HCT116 (cell line): Measurements from ENCODE around the gene SMARCE1. TPM values are rescaled to one million over a fixed set of nuclear protein-coding genes. Genes with fewer than 3 reads are reported as not detected.

Source experiments
- ATAC-seq: fragments of 200-7000 bp; cut with Tn5 transposase; 2 replicates; pipeline ENCODE4 v1.9.1; 2020; ENCODE audit warnings: mild to moderate bottlenecking, moderate library complexity
- BruUV-seq: library from RNA; stranded (reverse); fragments of 400-500 nt; replicated peaks from 2 replicates; lab custom pipeline; 2021; lab: Mats Ljungman, UMichigan
- CTCF ChIA-PET: fragments of 300-600 bp; sonication (Branson Sonifier 250); formaldehyde crosslinking; loops from one replicate; lab custom pipeline; 2021; ENCODE audit warnings: antibody characterized with exemption; lab: Charles Lee
- POLR2A ChIA-PET: fragments of 300-600, 350-600 bp; sonication (Branson Sonifier 250); formaldehyde crosslinking; loops from one replicate; lab custom pipeline; 2021; ENCODE audit warnings: antibody characterized with exemption; lab: Charles Lee
- RAD21 ChIA-PET, 2 experiments: fragments of 300-600 bp; sonication (Branson Sonifier 250); formaldehyde crosslinking; loops; one replicate each; lab custom pipeline; 2023; ENCODE audit warnings: low total read pairs in 2 of 2; ENCODE audit not compliant: uncharacterized antibody in 2 of 2, unreplicated experiment in 2 of 2, low non-redundant PET in 1 of 2; lab: Charles Lee
- DNase-seq: peaks from one replicate; pipeline ENCODE4 v3.0.0-alpha.2; 2010; ENCODE audit warnings: low read depth, low spot score
- H2AFZ ChIP-seq: fragments of 200-600 bp; shearing (Covaris generic), sonication (generic); 2 replicates; pipeline ENCODE4 v1.6.1; 2017; ENCODE audit warnings: low read depth, mixed run types, mixed read lengths, antibody characterized with exemption, low read length; ENCODE audit not compliant: poor library complexity, severe bottlenecking
- H3K27ac ChIP-seq: 2 replicates; pipeline ENCODE4 v1.5.1; 2012; ENCODE audit warnings: low read depth, low read length
- H3K27me3 ChIP-seq: fragments of 200-600 bp; sonication (generic); 2 replicates; pipeline ENCODE4 v1.6.1; 2016; ENCODE audit warnings: mixed run types, low read length, mixed read lengths; ENCODE audit not compliant: insufficient read depth
- H3K36me3 ChIP-seq, 2 experiments: fragments of 200-500 bp in 1 of 2; fragments of 200-600 bp in 1 of 2; sonication (Bioruptor generic) in 1 of 2; sonication (generic) in 1 of 2; 2 replicates each; pipeline versions ENCODE4 v1.5.1 to v1.6.1; 2014 to 2016; ENCODE audit warnings: low read length in 2 of 2, inconsistent platforms in 1 of 2, mixed read lengths in 1 of 2, mixed run types in 1 of 2; ENCODE audit not compliant: insufficient read depth in 2 of 2, control insufficient read depth in 1 of 2
- H3K4me1 ChIP-seq, 2 experiments: fragments of 200-600 bp in 1 of 2; sonication (generic) in 1 of 2; 2 replicates each; pipeline versions ENCODE4 v1.5.1 to v1.6.1; 2012 to 2017; ENCODE audit warnings: low read length in 2 of 2, inconsistent platforms in 1 of 2, mild to moderate bottlenecking in 1 of 2, mixed read lengths in 1 of 2, mixed run types in 1 of 2, moderate library complexity in 1 of 2; ENCODE audit not compliant: insufficient read depth in 2 of 2, control insufficient read depth in 1 of 2
- H3K4me2 ChIP-seq: fragments of 200-600 bp; sonication (generic); 2 replicates; pipeline ENCODE4 v1.6.1; 2017; ENCODE audit warnings: mixed run types, low read length, mixed read lengths
- H3K4me3 ChIP-seq, 2 experiments: fragments of 200-600 bp in 1 of 2; sonication (generic) in 1 of 2; replicated peaks in 1 of 2; 2 replicates each; pipeline ENCODE4 v1.5.1; 2011 to 2016; ENCODE audit warnings: low read length in 2 of 2, control low read depth in 1 of 2, low read depth in 1 of 2, mild to moderate bottlenecking in 1 of 2, mixed read lengths in 1 of 2, mixed run types in 1 of 2
- H3K79me2 ChIP-seq: fragments of 200-600 bp; sonication (generic); 2 replicates; pipeline ENCODE4 v1.6.1; 2017; ENCODE audit warnings: mild to moderate bottlenecking, mixed run types, low read length, moderate library complexity, mixed read lengths; ENCODE audit not compliant: insufficient read depth
- H3K9ac ChIP-seq: fragments of 200-600 bp; sonication (generic); 2 replicates; pipeline ENCODE4 v1.6.1; 2016; ENCODE audit warnings: low read length, mixed read lengths
- H3K9me2 ChIP-seq: fragments of 200-600 bp; sonication (generic), shearing (Covaris generic); 2 replicates; pipeline ENCODE4 v1.6.1; 2017; ENCODE audit warnings: mixed run types, mild to moderate bottlenecking, moderate library complexity; ENCODE audit not compliant: insufficient read depth
- H3K9me3 ChIP-seq, 2 experiments: fragments of 200-500 bp in 1 of 2; fragments of 200-600 bp in 1 of 2; sonication (Bioruptor generic) in 1 of 2; sonication (generic) in 1 of 2; 2 replicates each; pipeline ENCODE4 v1.6.1; 2014 to 2017; ENCODE audit warnings: low read length in 2 of 2, mixed read lengths in 2 of 2, inconsistent platforms in 1 of 2, low read depth in 1 of 2, mild to moderate bottlenecking in 1 of 2, mixed run types in 1 of 2, moderate library complexity in 1 of 2; ENCODE audit not compliant: control insufficient read depth in 1 of 2, insufficient read depth in 1 of 2
- H4K20me1 ChIP-seq: fragments of 200-600 bp; sonication (generic), shearing (Covaris generic); 2 replicates; pipeline ENCODE4 v1.6.1; 2017; ENCODE audit warnings: mixed run types, mild to moderate bottlenecking, moderate library complexity; ENCODE audit not compliant: insufficient read depth
- CBX3 ChIP-seq: IDR thresholded peaks from 2 replicates; pipeline ENCODE4 v1.6.1; 2012; ENCODE audit warnings: low read depth
- EGR1 ChIP-seq: IDR thresholded peaks from 2 replicates; pipeline ENCODE4 v1.6.1; 2012; ENCODE audit warnings: low read depth
- ELF1 ChIP-seq: IDR thresholded peaks from 2 replicates; pipeline ENCODE4 v1.6.1; 2012; ENCODE audit warnings: low read depth, borderline replicate concordance
- EZH2phosphoT487 ChIP-seq: fragments of 200-600 bp; IDR thresholded peaks from 2 replicates; pipeline ENCODE4 v1.6.1; 2018; ENCODE audit warnings: antibody characterized with exemption, borderline replicate concordance
- FOSL1 ChIP-seq: IDR thresholded peaks from 2 replicates; pipeline ENCODE4 v1.6.1; 2012; ENCODE audit warnings: low read depth
- JUND ChIP-seq: IDR thresholded peaks from 2 replicates; pipeline ENCODE4 v1.6.1; 2012
- POLR2A ChIP-seq: IDR thresholded peaks from 2 replicates; pipeline ENCODE4 v1.7.0; 2011; ENCODE audit warnings: borderline replicate concordance; ENCODE audit not compliant: insufficient read depth, insufficient read length; ENCODE audit errors: extremely low read depth
- POLR2AphosphoS5 ChIP-seq: IDR thresholded peaks from 2 replicates; pipeline ENCODE4 v1.6.1; 2011; ENCODE audit warnings: mild to moderate bottlenecking, low read depth, low read length, moderate library complexity
- RAD21 ChIP-seq: IDR thresholded peaks from 2 replicates; pipeline ENCODE4 v1.6.1; 2012; ENCODE audit warnings: low read depth, mild to moderate bottlenecking
- SIN3A ChIP-seq: IDR thresholded peaks from 2 replicates; pipeline ENCODE4 v1.6.1; 2012; ENCODE audit warnings: low read depth
- SP1 ChIP-seq: IDR thresholded peaks from 2 replicates; pipeline ENCODE4 v1.6.1; 2012; ENCODE audit warnings: low read depth
- SRF ChIP-seq: IDR thresholded peaks from 2 replicates; pipeline ENCODE4 v1.6.1; 2012; ENCODE audit warnings: low read depth
- YY1 ChIP-seq: IDR thresholded peaks from 2 replicates; pipeline ENCODE4 v1.6.1; 2011; ENCODE audit warnings: low read length, low read depth, moderate library complexity, mild to moderate bottlenecking; ENCODE audit not compliant: insufficient replicate concordance; ENCODE audit errors: extremely low read depth
- intact Hi-C: fragments of 100-400 bp; cut with micrococcal nuclease; formaldehyde crosslinking; loops from 2 replicates; pipeline ENCODE4 v1.10.0; 2022
- total RNA-seq: library from RNA; stranded (reverse); gene quantifications from one replicate; pipeline ENCODE4 v1.2.1, GENCODE V29; 2021; ENCODE audit not compliant: unreplicated experiment
- TF ChIP-seq, protein P1 (sequence below), 3 experiments: fragments of 200-600 bp in 1 of 3; sonication (generic) in 1 of 3; IDR thresholded peaks in 2 of 3; conservative IDR thresholded peaks in 1 of 3; 2 replicates each; pipeline ENCODE4 v1.5.1; 2012 to 2017; ENCODE audit warnings: low read depth in 2 of 3, low read length in 2 of 3, antibody characterized with exemption in 1 of 3, borderline replicate concordance in 1 of 3, control low read depth in 1 of 3, mild to moderate bottlenecking in 1 of 3, mixed read lengths in 1 of 3, mixed run types in 1 of 3, moderate library complexity in 1 of 3; ENCODE audit not compliant: insufficient read depth in 1 of 3

Gene SMARCE1
- total RNA-seq, 1 experiment from 2014 or later: 136 TPM

DNA sequence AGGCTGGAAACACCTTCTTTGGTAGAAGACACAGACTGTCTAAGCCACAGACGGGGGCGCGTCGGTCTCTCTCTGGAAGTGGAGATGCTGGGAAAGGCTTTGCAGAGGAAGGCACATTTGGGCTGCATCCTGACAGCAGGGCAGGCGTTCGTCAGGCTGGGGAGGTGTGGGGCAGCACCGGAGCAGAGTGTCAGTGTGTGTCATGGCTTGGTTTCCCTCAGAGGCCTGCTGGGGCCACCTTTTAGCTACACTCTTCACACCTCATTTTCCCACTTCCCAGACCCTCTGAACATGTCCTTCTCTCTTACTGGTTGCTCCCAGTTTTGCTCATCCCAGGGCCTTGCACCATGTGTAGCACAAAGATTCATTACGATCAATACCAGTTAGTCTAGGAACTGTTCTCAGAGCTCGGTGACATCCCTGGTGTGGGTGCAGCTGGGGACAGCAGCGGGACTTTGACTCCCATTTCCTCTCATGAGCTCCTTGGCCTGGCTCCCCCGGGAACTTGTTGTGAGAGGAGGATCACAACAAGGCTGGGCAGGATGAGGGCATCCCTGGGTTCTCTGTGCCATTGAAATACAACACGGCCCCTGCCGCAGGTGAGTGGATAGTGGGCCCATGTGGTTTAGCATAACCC, 33.1 kb downstream of the SMARCE1 start:
- RAD21 ChIA-PET: interaction anchor here in 1 of 2 experiments (1.4 kb wide), 1 partner anchor 241 kb away, joined by 5 read pairs; no protein-coding TSS in a partner anchor
- peaks cover 0 to 10% of the 10 kb centered on the region in 2 experiments; a peak in 1 of 4 replicates for H3K4me1 ChIP-seq
- POLR2A ChIA-PET: interaction anchor here (1.4 kb wide), 1 partner anchor 178 kb away, joined by 5 read pairs; no protein-coding TSS in a partner anchor
- no peaks in the 10 kb centered on the region for H3K36me3 ChIP-seq
- CTCF ChIA-PET: interaction anchor here (0.7 to 2.9 kb wide), 17 partner anchors 14 to 1051 kb away, joined by 3 to 23 read pairs (median 5); no protein-coding TSS in a partner anchor
- no peak overlapping the region for H3K4me3 ChIP-seq
- no peak overlapping the region for H3K9ac ChIP-seq
- TF ChIP-seq SIN3A (no peak), POLR2A (no peak), EGR1 (no peak), YY1 (no peak), POLR2AphosphoS5 (no peak), ELF1 (no peak)
- no peaks in the 10 kb centered on the region for H3K9me3 ChIP-seq
- DNase-seq: no peak
- no peaks in the 10 kb centered on the region for H3K79me2 ChIP-seq
- H3K4me2 ChIP-seq: no peak overlapping the region
- H2AFZ ChIP-seq: no peak overlapping the region
- no peak overlapping the region for H3K27ac ChIP-seq
- no peaks in the 10 kb centered on the region for H3K9me2 ChIP-seq
- ATAC-seq: no peak
- BruUV-seq: no TSS peak
- H4K20me1 ChIP-seq: no peaks in the 10 kb centered on the region
- intact Hi-C loops: loop anchor here (1.0 to 10.0 kb wide), 4 partner anchors 177 to 930 kb away; no protein-coding TSS in a partner anchor
- no peaks in the 10 kb centered on the region for H3K27me3 ChIP-seq

DNA sequence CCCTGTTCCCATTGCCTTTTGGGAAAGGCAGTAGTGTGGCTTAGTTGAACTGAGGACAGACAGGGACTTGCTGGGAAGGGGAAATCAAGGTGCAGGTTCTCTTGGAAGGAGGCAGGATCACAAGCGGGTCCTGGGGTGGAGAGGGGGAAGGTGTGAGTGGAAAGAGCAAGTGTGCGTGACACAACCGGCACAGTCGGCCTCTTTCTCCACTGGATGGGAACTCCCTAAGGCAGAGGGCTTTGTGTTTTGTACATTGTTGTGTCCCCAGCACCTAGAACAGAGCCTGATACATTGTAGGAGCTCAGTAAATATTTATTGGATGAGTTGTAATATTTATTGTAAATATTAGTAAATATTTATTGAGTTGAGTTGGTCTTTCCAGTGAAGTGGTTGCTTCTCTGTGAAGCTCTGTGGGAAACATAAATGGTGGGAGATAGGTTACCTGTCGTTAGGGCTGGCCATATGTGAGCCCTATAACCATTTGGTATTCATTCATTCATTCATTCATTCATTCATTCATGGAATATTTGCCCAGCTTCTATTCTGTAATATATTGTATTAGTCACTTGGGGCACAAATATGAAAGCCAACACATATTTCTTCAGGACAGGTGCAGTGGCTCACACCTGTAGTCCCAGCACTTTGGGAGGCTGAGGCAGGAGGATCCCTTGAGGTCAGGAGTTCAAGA, 34.0 kb downstream of the SMARCE1 start:
- H3K27me3 ChIP-seq: no peaks in the 10 kb centered on the region
- RAD21 ChIA-PET: no interaction called here
- TF ChIP-seq FOSL1: no peak
- no peak for TF ChIP-seq EZH2phosphoT487
- no peak for TF ChIP-seq SP1
- TF ChIP-seq SIN3A: no peak
- TF ChIP-seq POLR2AphosphoS5: no peak
- TF ChIP-seq JUND: no peak
- no peak for TF ChIP-seq CBX3
- TF ChIP-seq, protein P1, sequence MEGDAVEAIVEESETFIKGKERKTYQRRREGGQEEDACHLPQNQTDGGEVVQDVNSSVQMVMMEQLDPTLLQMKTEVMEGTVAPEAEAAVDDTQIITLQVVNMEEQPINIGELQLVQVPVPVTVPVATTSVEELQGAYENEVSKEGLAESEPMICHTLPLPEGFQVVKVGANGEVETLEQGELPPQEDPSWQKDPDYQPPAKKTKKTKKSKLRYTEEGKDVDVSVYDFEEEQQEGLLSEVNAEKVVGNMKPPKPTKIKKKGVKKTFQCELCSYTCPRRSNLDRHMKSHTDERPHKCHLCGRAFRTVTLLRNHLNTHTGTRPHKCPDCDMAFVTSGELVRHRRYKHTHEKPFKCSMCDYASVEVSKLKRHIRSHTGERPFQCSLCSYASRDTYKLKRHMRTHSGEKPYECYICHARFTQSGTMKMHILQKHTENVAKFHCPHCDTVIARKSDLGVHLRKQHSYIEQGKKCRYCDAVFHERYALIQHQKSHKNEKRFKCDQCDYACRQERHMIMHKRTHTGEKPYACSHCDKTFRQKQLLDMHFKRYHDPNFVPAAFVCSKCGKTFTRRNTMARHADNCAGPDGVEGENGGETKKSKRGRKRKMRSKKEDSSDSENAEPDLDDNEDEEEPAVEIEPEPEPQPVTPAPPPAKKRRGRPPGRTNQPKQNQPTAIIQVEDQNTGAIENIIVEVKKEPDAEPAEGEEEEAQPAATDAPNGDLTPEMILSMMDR (IDR thresholded peaks at IDR 0.05 in 2 of 3, conservative IDR thresholded peaks at IDR 0.05 in 1 of 3; ENCODE audit: borderline replicate concordance in 1 of 3, insufficient read depth in 1 of 3, low read depth in 2 of 3, low read length in 2 of 3): no peak
- no peak for TF ChIP-seq SRF
- TF ChIP-seq RAD21: no peak

More for the DNA sequence above, 34.0 kb downstream of the SMARCE1 start:
- no peak for DNase-seq
- Histone ChIP-seq H4K20me1 (no peaks in the 10 kb centered on the region), H3K4me2 (no peak overlapping the region), H2AFZ (no peak overlapping the region), H3K9me3 (no peaks in the 10 kb centered on the region), H3K9ac (no peak overlapping the region), H3K79me2 (no peaks in the 10 kb centered on the region), H3K9me2 (no peaks in the 10 kb centered on the region), H3K4me3 (no peak overlapping the region), H3K4me1 (peaks cover 0 to 10% of the 10 kb centered on the region in 2 experiments; a peak in 1 of 4 replicates), H3K36me3 (no peaks in the 10 kb centered on the region), H3K27ac (no peak overlapping the region)
- intact Hi-C loops: loop anchor here (2.0 to 10.0 kb wide), 2 partner anchors 295 to 931 kb away; no protein-coding TSS in a partner anchor
- CTCF ChIA-PET: no interaction called here
- no peak for ATAC-seq
- POLR2A ChIA-PET: no interaction called here
- BruUV-seq: no TSS peak
